GM12872 (cell line): ENCODE data around the gene PEX10.

Source experiments
- TF ChIP-seq, protein P1 (sequence below): IDR thresholded peaks from 3 replicates; pipeline ENCODE4 v1.5.1; 2011; ENCODE audit warnings: low read depth, mild to moderate bottlenecking, low read length, moderate library complexity; ENCODE audit not compliant: insufficient read depth

The PEX10 gene

DNA sequence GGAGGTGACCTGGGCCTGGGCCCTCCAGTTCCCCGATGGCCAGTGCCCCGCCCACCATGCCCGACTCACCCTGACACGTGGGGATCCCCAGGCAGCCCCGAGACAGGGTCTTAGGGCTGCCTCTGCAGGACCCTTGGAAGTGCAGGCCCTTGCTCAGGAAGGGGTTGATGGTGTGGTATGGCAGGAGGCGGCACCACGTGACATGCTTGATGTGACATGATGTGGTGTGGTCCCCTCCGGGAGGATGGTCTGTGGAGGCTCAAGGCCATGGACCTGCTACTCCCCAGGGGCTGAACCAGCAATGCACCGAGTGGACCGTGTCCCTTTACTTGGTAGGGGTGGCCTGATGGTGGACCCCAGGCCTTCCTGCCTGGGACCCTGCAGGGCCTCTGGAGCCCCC, 41.9 kb upstream of the PEX10 start:
- TF ChIP-seq, protein P1, sequence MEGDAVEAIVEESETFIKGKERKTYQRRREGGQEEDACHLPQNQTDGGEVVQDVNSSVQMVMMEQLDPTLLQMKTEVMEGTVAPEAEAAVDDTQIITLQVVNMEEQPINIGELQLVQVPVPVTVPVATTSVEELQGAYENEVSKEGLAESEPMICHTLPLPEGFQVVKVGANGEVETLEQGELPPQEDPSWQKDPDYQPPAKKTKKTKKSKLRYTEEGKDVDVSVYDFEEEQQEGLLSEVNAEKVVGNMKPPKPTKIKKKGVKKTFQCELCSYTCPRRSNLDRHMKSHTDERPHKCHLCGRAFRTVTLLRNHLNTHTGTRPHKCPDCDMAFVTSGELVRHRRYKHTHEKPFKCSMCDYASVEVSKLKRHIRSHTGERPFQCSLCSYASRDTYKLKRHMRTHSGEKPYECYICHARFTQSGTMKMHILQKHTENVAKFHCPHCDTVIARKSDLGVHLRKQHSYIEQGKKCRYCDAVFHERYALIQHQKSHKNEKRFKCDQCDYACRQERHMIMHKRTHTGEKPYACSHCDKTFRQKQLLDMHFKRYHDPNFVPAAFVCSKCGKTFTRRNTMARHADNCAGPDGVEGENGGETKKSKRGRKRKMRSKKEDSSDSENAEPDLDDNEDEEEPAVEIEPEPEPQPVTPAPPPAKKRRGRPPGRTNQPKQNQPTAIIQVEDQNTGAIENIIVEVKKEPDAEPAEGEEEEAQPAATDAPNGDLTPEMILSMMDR, result no peak

DNA sequence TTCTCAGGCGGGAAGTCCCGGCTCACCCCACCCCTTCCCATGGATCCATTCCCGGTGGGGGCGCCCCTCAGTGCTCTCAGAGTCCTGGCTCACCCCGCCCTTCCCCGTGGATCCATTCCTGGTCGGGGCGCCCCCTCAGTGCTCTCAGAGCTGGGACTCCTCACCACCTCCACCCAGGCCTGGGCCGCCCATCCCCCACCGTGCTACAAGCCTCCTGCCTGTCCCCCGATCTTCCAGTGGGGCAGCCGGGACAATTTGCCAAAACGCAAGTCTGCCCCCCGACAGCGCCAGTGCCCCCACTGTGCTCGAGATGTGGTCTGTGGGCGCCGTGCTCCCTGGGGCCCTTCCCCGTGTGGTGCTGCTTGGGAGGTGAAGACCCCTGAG, 40.6 kb upstream of the PEX10 start:
- TF ChIP-seq, protein P1, result no peak

DNA sequence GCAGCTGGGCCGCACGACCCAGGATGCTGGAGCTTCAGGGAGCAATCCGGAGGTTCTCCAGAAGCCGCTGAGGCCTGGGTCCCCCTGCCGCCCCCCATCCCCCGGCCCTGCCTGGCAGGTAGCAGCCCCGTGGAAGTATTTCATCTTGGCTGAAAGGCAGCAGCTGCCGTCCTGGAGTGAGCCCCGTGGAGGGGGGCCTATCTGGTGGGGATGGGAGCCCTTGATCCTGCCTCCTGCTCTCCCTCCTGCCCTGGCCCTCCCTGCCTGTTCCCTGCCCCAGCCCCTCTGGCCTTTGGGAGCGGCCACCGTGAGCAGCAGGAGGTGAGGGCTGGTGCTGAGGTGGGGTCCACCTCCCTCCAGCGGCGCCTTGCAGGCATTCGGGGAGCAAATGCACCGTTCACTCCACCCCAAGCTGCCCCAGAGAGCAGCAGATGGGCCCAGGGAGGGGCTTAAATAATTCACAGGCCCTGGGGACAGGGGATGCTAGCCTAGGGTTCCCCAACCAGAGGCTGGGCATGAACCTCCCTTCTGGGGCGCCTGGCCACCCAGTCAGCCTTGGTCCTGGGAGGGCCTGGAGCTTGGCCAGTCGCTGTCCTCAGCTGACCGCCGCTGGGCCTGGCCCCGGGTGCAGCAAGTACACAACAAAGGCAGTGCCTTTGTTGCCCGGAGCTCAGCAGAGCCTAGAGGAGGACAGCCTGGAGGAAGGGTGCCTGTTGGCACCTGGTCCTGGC, 40.0 kb upstream of the PEX10 start:
- TF ChIP-seq, protein P1, result no peak

GRCh38 chr1:2451741-2452140, 39.4 kb upstream of the PEX10 start:
- TF ChIP-seq, protein P1, result no peak

GRCh38 chr1:2449636-2450454, 37.5 kb upstream of the PEX10 start:
- TF ChIP-seq, protein P1, result no peak

- TF ChIP-seq, protein P1, result no peak
Measured at GRCh38 chr1:2448098-2448445, 35.7 kb upstream of the PEX10 start.

DNA sequence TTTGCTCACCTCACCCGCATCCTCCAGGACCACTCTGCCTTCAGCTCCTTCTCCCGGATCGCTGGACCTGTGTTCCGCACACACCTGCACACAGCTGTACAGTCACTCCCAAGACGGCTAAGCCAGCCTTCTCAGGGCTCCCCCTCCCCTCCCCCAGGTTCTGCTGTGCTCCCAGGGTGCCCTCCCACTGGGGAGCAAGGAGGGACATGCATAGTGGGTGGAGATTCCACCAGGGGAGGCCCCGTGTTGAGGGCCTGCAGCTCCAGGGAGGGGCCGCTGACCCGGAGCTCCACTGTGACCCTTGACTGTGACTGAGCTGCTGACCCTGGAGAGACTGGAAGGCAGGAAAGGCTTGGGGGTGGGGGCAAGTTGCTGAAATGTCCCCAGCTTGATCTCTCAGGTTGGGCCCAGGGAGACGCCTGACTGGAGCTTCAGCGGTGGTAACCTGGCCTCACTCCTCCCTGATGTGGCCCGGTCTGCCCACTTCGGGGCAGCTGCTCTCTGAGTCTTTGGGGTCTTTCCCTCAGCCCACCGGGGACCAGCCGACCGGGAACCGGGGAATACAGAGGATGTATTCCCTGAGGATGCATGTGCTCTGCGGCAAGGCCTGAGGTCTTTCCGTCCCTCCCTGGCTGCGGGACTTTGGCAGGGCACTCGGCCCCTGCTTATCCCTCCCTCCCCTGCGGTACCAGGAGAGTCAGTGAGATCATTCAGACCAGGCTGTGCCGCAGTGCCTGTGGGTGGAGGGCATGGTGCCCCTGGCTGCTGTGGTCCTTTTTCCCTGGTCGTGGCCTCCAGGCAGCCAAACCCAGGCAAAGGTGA, 35.1 kb upstream of the PEX10 start:
- TF ChIP-seq, protein P1, result no peak
